DMS 273 treated with DMSO at 0.1 percent for 48 hours (cell line): ENCODE measurements around the gene SDHD.

ENCODE experiments used
- DNase-seq: peaks from one replicate; lab custom pipeline; 2025; lab: John Stamatoyannopoulos, UW

The SDHD gene

DNA sequence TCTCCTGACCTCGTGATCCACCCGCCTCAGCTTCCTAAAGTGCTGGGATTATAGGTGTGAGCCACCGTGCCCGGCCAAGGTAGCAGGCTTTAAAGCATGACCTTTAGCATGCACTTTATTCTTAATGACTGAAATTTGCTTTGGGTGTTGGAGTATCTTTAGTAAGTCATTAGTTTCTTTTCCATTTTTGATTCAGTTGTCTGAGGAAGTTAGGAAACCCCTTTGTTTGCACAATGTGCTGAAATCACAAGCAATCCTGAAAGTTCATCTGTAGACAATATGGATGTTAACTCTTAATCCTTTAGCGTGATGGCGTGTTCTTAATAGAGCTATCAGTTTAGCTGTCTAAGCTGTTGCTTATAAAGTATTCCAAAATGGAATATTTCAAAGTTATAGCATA, 16.8 kb downstream of the SDHD start:
- no peak for DNase-seq

DNA sequence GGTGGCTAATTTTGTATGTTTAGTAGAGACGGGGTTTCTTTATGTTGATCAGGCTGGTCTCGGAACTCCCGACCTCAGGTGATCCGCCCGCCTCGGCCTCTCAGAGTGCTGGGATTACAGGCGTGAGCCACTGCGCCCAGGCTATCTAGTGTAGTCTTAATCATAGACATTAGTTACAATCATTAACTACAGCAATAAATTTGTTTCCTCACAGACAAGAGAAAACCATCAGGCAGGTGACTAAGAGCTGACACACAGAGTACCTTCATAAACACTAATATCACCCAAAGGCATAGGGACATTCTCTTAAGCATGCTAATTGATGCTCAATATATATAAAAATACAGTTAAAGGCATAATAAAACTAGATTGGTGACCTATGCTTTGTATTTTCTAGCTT, 19.4 kb downstream of the SDHD start:
- no peak for DNase-seq

DNA sequence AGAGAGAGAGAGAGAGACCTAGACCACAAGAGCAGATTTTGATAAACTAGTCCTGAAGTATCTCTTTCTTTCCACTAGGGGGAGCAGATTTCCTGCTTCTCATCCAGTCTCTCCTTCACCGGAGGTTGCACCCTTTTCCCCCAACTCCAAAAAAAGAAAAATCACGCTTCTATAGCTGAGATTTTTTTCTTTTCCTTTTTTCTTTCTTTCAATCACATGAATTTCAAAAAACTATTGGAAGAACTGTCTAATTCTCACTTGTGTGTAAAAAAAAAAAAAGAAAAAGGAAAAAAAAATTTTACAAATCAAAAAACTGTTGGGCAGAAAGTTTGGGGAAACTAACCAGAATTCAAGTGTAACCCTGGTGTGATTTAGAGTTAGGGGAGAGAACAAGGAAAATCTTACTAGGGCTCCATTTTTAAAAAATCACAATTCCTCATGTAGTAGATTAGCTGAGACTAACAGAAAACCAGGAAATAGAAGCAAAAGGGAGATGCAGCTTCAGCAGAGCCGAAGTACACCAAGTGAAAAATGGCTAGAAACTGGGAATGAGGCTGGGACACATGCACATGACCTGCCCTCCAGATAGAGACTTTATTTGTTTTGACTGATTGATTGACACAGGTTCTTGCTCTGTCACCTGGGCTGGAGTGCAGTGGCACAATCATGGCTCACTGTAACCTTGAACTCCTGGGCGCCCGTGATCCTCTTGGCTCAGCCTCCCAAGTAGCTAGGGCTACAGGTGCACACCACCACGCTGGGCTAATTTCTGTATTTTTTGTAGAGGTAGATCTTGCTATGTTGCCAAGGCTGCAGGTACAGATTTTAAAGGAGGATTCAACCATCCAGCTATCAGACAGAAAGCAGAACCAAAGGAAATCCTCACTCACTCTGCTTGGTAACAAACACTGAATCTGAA, 27.1 kb downstream of the SDHD start:
- peak; percentile 45 for DNase-seq

DNA sequence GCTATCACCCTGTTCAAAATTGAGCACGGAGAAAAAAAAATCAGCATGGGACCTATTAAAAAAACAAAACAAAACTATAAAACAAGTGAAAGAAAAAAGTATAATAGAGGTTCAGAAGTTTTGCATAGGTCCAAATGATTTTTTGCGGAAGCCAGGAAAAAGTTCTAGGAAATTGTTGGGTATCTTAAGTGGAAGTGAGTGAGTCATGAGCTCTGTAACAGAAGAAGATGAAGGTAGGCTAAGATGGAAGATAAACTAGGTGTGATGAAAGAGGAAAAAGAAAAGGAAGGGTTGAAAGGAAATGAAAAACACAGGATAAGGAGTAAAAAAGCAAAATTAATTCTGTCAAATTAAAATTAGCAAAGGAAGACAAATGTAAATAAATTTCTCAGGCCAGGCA, 27.8 kb downstream of the SDHD start:
- DNase-seq = no peak

DNA sequence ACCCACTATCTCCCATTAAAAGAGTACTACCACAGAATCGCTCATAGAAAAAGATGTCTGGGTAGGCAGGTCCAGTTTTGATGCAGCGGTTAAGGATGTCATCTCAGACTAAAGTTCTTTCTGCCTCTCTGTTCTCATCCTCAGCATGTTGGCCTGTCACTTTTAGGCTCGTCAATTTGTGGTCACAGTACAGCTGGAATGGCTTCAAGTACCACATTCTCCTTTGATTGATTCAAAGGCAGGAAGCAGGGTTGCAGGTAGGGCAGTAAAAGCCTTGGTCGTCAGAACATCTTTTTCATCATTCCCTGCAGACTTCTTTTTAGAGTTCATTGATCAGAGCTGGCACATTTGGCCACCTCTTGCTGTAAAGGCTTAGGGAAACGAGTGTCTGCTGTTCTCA, 28.7 kb downstream of the SDHD start:
- DNase-seq = no peak

DNA sequence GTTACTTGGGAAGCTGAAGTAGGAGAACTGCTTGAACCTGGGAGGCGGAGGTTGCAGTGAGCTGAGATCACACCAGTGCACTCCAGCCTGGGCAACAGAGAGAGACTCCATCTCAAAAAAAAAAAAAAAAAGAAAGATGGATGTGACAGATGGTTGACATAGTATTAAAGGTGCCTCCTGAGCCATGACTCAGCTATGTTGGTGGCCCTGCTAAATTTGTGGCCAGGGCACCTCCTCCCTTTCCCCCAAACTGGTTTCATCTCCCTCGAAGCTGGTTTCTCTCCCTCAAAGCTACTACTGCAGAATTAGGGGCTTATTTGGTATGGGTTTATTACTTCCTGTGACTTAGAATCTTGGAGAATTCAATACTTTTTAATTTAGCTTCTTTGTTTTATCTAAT, 31.5 kb downstream of the SDHD start:
- no peak for DNase-seq

DNA sequence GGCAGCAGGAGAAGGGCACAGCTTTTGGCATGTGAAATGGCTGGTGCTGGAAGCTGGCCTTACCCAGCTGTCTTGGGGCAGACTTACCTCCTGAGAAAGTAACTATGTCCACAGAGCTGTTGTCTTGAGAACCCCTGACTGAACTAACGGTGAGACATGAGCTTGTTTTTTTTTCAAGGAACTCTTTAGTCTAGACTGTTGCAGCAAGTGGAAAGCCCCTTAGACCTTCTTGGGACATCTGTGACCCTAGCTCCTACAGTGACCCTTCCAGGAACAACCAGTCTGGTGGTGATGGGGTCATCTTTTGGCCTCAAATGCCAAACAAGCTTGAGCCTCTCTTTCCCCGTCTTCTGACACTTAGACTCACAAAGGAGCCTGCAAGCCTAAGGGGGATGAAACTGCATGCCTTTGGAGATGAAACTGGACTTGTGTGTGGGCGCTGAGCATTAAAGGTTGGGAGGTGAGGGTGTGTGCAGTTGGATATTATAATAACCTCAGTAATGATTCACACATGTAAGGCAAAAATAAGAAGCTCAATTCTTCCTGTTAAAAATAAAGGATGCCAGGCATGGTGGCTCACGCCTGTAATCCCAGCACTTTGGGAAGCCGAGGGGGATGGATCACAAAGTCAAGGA, 35.4 kb downstream of the SDHD start:
- no peak for DNase-seq

DNA sequence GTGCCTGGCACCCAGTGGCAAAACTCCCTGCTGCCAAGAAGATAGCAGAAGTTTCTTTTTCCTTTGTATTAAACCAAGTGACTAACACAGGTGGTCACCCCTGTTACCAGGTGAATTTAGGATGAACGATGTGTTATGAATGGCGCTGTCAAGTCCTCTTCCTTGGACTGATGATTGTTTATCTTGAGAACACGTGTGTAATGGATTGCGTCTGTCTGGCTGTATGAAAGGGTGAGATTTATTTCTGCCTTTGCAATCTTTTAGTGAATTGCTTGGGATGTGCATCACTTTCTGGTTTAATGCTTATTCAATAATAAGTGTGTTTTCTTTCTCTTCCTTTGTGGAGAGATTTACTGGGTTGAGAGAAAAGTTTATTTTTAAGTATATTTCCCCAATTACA, 36.5 kb downstream of the SDHD start:
- no peak for DNase-seq

DNA sequence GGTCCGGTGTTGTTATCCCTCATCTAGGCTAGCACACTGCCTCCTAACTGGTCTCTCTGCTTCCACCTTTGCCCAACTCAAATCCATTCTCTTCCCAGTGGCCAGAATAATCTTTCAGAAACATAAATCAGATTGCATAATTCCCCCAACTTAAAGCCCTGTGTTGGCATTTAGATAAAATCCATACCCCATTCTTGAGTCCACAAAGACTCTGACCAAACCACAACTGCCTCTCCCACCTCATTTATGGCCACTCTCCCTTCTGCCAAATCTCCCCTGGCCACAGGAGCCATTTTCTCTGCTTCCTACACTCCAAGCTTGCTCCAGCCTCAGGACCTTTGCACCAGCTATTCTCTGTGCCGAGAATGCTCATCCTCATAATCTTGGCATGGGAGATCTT, 40.4 kb downstream of the SDHD start:
- DNase-seq = no peak

DNA sequence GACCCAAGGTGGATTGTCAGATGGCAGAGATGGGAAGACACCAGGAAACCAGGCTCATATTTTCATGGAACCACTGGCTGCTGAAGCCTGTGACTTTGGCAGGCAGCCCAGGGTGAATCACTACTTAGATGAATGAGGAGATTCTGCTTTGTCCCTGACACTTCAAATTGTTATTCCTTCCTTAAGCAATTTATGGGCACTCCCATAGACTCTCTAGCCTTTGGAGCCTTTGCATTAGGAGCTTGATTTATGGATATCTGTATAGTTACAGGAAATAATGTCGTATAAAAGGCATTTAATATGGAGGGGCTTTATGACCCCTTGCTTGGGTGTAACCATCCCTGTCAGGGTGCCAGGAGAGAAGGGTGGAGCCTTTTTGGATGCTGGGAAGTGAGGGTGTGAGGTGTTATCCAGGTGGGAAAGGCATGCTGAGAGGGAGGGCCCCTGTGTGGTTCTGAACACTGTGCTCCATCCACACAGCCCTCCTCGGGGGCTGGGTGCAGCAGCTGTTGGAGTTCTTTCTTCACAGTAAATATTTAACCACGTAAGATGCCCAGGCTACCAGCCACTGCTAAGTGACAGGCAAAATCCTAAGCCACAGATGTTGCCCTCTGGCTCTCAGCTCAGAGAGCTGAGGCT, 41.9 kb downstream of the SDHD start:
- no peak for DNase-seq

DNA sequence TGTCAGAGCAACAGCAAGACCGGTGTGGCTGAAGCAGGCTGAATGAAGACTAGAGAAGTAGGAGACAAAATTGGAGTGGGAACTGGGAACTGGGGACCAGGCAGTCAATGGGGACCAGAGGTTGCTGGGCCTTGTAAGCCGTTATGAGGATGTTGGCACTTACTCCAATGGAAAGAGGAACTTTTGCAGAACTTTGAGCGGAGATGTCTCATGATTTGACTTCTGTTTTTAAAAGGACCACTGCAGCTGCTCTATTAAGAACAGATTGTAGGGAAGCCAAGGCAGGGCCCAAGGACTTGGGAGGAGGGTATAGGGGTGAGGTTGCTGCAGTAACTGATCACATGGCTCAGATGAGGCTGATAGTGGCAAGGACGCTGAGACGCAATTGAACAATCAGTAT, 43.0 kb downstream of the SDHD start:
- DNase-seq = no peak

DNA sequence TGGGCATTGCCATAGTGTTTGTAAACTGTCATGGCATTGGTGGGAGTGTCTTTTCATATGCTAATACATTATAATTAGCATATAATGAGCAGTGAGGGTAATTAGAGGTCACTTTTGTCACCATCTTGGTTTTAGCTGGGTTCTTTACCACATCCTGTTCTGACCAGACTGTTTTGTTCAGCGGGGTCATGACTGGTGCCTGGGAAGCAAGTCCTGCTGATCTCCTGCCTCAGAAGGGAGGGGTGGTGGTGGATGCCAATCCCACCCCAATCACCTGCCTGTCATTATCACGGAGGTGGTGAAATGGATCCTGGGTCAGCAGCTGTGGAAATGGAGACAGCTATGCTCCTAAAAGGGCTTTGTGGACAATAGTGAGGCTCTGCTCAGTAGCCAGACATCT, 46.1 kb downstream of the SDHD start:
- DNase-seq = no peak

DNA sequence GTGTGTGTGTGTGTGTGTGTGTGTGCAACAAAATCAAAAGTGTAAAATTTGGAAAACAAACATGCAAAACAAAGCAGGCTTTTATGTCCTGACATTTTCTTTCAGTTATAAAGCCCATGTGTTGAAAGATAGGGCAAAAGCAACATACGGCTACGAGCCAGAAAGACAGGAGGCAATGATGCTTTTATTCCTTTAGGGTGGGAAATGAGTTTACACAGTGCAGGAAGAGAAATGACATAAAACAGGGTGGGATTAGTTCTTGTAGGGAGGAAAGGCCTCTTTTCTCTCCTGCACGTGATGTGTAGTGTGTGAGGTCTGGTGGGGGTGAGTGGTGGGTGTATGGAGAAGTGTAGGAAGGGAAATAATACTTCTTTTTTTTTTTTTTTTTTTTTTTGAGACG, 47.8 kb downstream of the SDHD start:
- no peak for DNase-seq

DNA sequence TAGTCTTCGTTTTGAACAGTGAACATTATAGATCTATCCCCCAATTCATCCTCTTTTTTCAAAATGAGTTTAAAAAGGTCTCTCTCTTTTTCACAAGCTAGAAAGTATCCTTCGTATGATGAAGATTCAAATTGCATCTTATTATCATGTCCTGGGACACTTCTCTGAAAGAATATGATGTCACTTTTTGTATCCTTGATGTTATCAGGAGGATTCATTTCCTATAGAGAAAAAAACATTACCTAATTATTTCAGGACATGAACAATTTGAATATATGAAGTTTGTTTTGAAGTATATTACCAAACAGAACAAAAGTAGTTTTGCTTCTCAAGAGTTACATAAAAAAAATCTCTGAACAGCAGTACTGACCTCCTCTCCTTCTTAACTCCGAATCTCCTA, 56.9 kb downstream of the SDHD start:
- DNase-seq = no peak
